GM18870 (cell line): ENCODE results near the gene ENTPD5.
"Not testable (repeated sequence)": the region's sequence is repeated elsewhere in the genome, so short reads cannot be mapped to it uniquely, and the experiment has no call there.

Experiments used
- ATAC-seq: cut with Tn5 transposase; IDR thresholded peaks from one replicate; pipeline ENCODE4 v1.9.1; 2021; ENCODE audit warnings: moderate library complexity; ENCODE audit not compliant: unreplicated experiment

The ENTPD5 gene

DNA sequence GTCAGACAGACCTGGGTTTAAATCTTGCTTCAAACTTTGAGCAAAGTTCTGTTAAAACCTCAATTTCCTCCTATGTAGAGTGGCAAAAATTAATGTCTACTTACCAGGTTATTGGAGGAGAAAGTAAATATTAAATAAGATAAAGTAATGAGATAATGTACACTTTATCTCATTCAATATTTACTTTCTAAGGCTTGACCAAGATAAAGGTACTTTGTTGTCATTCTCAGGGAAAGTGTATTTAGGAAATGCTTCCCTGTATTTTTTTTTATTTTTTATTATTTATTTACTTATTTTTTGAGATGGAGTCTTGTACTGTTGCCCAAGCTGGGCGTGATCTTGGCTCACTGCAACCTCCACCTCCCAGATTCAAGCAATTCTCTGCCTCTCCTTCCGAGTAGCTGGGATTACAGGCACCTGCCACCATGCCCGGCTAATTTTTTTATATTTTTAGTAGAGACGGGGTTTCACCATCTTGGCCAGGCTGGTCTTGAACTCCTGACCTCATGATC, 73.9 kb downstream of the ENTPD5 start:
- ATAC-seq = no peak

DNA sequence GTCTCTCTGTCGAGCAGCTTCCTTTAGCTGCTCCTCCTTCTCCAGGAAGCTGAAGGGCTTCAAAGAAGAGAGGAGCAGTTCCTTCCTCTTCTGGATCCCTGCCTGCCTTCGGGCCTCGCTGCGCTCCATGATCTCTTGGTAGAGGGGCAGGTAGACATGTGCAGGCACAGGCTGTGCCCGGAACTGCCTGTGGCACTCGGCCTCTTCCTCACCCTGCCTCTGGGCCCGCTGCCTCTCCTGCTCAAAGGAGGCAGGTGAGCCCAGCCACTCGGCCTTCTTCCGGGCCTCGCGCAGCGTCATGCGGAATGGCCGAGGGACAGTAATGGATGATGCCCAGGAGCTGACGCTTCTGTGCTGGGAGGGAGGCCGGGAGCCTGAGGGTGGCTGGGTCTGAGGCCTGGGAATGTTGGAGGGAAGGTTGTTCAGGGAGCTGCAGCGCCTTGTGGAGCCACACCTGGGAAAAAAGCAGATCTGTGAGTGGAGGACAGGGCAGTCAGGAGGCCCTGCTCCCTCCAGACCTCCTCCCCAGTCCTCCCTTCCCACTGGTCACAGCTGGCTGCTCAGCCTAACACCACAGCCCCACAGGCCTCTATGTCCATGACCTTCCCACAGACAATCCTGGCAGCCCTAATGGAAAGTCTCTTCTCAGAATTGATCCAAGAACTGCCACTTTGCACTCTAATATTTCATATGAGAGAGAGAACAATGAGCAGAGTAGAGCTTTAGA, 74.5 kb downstream of the ENTPD5 start:
- no peak for ATAC-seq

DNA sequence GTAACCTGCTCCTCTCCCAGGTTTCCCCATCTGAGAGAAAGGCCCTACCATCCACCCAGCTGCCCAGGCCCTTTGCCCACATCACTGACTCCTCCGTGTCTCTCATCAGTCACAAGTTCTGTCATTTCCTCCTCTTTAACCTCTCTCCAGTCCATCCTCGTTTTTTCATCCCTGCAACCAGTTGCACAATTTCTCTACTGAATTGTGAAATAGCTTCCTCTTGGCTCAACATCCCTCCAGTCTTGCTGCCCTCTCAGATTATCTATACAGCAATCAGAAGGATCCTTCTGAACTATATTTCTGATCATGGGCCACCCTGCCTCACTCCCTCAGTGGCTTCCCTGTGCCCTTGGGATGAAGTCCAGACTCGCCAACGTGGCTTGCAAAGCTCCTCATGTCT, 76.0 kb downstream of the ENTPD5 start:
- ATAC-seq = no peak

DNA sequence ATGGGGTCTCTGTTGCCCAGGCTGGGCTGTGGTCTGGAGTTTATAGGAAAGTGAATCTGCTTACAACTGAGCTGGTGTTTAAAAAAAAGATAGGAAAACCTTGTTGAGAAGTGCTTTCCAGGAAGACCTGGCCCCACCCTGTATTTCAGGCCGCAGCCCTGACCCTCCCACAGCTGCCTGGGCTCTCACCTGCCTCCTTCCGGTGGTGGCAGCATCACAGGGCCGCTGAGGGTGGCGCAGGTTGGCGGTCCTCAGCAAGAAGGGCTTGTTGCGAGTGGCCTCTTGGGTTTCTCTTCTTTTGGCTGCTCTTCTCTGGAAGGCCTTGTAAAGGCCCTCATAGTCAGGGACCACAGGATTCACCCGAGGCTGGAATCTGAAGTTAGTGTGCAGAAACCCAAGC, 76.9 kb downstream of the ENTPD5 start:
- no peak for ATAC-seq

DNA sequence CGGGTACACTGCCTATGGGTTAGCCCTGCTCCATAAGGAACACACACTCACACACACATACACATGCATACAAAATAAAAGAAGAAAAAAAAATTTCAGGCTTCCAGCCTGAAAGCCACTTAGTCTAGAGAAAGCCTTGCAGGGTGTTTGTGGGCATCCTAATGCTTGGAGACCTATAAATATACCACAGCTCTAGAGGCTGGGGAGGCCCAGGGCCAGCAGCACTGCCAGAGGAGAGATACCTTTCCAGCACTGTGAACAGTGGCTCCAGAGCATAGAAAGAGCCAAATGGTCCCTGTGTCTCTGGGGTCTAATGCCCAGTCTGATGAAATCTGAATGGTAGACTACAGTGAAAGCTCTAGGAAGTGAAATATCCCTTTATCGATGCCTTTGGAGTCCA, 82.1 kb downstream of the ENTPD5 start:
- ATAC-seq = no peak

DNA sequence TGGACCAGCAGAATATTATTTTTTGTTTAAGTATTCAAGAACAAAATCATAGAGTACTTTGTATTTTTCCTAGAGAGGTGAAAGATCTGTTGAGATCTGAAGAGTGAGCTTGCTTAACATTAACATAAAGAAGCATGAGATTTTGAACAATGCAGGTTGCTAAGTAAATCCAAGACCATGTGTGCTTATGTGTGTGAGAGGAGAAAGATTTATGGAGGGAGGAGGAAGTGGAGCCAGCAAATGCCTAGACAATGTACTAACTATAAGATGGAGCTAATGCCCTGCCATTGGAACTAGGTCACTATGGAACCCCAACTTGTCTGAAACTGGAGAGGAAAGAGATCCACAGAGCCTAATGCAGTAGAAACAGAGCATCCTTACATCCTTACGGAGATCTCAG, 82.5 kb downstream of the ENTPD5 start:
- no peak for ATAC-seq

DNA sequence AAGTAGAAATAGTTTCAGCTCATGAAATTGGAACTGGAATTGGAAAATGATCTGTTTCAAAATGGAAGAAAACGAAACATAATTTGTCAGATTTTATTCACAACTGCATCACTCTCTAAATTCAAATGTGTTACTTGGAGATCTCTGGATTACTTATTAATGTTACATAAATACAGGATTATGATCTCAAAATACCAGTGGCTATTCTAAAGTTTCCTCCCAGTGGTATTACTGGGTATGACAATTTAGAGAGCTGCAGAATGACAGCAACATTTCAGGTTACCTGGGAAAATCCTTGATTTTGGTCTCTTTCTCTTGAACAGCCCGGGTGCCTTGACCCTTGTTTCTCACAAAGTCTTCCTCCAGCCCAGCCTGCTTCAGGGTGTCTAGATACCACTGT, 83.4 kb downstream of the ENTPD5 start:
- ATAC-seq = no peak

DNA sequence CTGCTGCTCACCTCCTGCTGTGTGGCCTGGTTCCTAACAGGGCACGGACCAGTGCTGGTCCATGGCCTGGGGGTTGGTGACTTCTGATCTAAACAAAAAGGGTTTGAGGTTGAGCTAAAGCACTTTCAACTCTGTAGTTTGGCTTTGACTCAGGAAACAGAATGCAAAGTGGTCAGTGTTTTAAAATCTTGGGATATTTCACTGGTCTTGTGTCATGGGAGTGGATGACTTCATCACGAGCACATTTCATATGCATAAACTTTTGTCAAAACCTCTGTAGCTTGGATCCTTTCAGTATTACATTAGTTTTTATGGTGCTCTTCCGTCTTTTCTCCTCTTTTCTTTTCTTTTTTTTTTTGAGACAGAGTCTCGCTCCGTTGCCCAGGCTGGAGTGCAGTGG, 94.8 kb downstream of the ENTPD5 start:
- ATAC-seq = no peak

DNA sequence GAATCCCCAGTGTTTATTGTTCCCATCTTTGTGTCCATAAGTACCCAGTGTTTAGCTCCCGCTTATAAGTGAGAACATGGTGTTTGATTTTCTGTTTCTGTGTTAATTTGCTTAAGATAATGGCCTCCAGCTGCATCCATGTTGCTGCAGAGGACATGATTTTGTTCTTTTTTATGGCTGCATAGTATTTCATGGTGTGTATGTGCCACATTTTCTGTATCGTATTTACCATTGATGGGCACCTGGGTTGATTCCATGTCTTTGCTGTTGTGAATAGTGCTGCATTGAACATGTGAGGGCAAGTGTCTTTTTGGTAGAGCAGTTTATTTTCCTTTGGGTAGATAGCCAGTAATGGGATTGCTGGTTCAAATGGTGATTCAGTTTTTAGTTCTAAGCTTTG, 99.6 kb downstream of the ENTPD5 start:
- not testable (repeated sequence) for ATAC-seq

DNA sequence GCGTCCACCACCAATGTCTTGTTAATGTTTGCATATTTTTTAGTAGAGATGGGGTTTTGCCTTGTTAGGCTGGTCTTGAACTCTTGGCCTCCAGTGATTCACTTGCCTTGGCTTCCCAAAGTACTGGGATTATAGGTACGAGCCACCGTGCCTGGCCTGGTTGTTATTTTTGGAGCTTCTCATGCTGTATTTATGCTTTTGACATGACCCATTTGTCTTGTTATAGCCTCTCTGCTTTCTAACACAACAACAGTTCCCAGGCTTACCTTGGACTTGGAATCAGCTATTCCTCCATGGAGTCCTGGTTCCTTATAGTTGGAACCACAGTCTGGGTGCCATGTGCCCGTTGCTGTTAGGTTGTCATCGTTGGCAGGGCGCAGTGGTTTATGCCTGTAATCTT, 102.8 kb downstream of the ENTPD5 start:
- no peak for ATAC-seq

DNA sequence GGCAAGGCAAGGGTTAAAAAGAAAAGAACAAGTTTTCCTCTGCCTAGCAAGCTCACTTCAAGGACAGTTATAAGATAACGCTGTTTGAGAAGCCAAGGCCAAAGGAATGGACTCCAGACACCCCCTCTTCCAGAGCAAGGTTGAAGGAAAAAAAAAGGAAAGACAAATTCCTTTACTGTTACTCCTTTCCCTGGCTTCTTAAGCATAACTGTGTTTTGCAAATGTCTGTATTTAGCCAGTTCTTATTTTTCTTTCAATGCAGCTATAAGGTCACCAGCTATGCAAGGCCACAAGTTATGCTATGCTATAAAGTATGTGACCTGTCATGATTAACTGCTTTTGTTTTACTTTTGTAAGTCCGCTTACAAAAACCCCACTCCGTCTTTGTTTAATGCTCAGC, 105.8 kb downstream of the ENTPD5 start:
- no peak for ATAC-seq

DNA sequence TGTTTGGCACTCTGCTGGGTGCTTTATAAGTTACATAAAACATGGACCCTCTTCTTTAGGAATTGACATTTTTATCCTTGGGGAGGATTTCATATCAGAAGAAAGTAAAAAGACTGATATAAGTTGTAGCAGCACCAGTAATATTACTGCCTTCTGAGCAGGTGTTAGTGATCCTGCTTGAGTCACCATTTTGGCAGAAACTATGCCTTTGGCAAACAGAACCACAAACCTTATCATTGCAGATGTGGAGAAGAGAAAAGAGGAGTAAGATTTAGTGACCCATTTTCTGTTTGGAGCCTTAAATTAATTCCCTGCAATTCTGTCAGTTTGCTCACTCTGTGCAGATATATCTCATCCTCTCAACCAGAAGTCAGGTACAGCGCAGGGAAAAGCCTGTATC, 109.4 kb downstream of the ENTPD5 start:
- no peak for ATAC-seq
